Testis (tissue), 3 donors: ENCODE measurements around the gene EXD2. TPM values are rescaled to one million over a fixed set of nuclear protein-coding genes. Genes with fewer than 3 reads are reported as not detected.
"Not testable (repeated sequence)": the region's sequence is repeated elsewhere in the genome, so short reads cannot be mapped to it uniquely, and the experiment has no call there.

ENCODE experiments used
- DNase-seq: peaks from one replicate; pipeline ENCODE4 v3.0.0-alpha.2; 2019
- H3K27ac ChIP-seq, 2 donors: fragments of 200-600 bp; sonication (generic); one replicate each; pipeline ENCODE4 v1.5.1; 2019
- H3K27me3 ChIP-seq: fragments of 200-600 bp; sonication (generic); one replicate; pipeline ENCODE4 v1.5.1; 2019
- H3K36me3 ChIP-seq: fragments of 200-600 bp; sonication (generic); one replicate; pipeline ENCODE4 v1.5.1; 2017; ENCODE audit warnings: low read depth; ENCODE audit errors: missing control alignments
- H3K4me1 ChIP-seq: fragments of 200-600 bp; sonication (generic); one replicate; pipeline ENCODE4 v1.5.1; 2019
- H3K4me3 ChIP-seq, 2 donors: fragments of 200-600 bp; sonication (generic); one replicate each; pipeline ENCODE4 v1.5.1; 2017 to 2019
- H3K9me3 ChIP-seq: fragments of 200-600 bp; sonication (generic); one replicate; pipeline ENCODE4 v1.5.1; 2017
- POLR2A ChIP-seq: fragments of 450-650 bp; IDR thresholded peaks from one replicate; pipeline ENCODE4 v1.6.1; 2017; ENCODE audit warnings: antibody characterized with exemption, mild to moderate bottlenecking, moderate library complexity
- WGBS, 2 donors: methylation state at CpG; one replicate each; pipeline ENCODE4 v1.1.5; 2018; 5-methylcytosine and 5-hydroxymethylcytosine counted together
- intact Hi-C: fragments of 100-400 bp; cut with DNase I; formaldehyde crosslinking; loops from one replicate; pipeline ENCODE4 v1.15.1; 2023; ENCODE audit warnings: low total_unique reads
- polyA plus RNA-seq: library from polyadenylated mRNA; stranded (reverse); fragments of 350-450 nt; fragmentation: Illumina TruSeq; extraction: RNeasy Lipid Tissue Mini Kit (QIAGEN cat#74804); gene quantifications from one replicate; pipeline ENCODE4 v1.2.3, GENCODE V29; 2014; ENCODE audit warnings: low read depth, low replicate concordance; ENCODE audit not compliant: insufficient read depth
- total RNA-seq, 2 donors: library from RNA; depleted of rRNA; stranded (reverse); fragments of >200 nt; gene quantifications; one replicate each; pipeline ENCODE4 v1.2.3, GENCODE V29; 2016
- TF ChIP-seq, protein P1 (sequence below), 3 experiments: fragments of 450-650 bp in 2 of 3; fragments of 200-600 bp in 1 of 3; sonication (generic) in 1 of 3; IDR thresholded peaks; one replicate each; pipeline ENCODE4 v1.5.1; 2016 to 2019; ENCODE audit warnings: antibody characterized with exemption in 3 of 3, mild to moderate bottlenecking in 2 of 3, moderate library complexity in 1 of 3

The EXD2 gene
- total and polyA plus RNA-seq, 3 donors from 2014 or later: 22.4 to 70.3 (median 27.2) TPM

DNA sequence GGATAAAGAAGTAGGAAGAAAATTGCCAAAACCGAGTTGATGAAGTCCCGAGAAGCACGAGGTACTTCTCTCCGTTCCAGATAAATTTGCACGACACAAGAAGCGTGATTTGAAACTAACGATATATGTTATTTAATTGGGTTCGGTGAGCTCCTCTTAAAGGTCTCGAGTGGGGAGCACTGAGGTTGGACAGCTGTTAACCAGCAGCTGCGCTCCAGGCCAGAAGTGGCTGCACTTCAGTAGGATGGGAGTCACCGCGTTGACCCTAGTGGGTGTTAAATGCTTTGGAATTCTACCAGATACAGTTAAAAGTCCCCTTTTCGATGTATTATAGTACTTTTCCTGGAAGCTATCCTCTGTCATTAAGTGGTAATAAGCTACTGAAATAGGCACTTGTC lies 37.4 kb upstream of the EXD2 start:
- peak; percentile 57 for DNase-seq

DNA sequence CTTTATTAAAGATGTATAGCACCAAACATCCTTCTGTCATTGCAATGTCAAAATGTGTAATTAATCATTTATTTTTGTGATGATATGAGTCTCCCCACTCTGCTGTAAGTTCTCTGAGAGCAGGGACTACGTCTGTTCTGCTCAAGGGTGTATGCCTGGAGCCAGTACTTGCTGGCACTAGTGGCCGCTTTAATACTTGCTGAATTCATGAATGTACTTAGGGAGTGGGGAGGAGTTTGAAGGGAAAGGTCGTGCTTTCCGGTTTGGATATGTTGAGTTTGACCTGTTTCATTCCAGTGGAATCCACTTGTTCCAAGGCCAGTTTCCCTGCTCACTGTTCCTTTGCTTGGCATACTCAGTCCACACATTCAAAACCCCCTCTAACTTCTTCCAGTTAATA lies 36.5 kb upstream of the EXD2 start:
- intact Hi-C loops: no loop called here
- Histone ChIP-seq H3K4me3 (no peak overlapping the region), H3K9me3 (no peaks in the 10 kb centered on the region), H3K4me1 (peaks cover 19% of the 10 kb centered on the region), H3K36me3 (no peaks in the 10 kb centered on the region), H3K27me3 (no peaks in the 10 kb centered on the region), H3K27ac (no peak overlapping the region)
- TF ChIP-seq, protein P1, sequence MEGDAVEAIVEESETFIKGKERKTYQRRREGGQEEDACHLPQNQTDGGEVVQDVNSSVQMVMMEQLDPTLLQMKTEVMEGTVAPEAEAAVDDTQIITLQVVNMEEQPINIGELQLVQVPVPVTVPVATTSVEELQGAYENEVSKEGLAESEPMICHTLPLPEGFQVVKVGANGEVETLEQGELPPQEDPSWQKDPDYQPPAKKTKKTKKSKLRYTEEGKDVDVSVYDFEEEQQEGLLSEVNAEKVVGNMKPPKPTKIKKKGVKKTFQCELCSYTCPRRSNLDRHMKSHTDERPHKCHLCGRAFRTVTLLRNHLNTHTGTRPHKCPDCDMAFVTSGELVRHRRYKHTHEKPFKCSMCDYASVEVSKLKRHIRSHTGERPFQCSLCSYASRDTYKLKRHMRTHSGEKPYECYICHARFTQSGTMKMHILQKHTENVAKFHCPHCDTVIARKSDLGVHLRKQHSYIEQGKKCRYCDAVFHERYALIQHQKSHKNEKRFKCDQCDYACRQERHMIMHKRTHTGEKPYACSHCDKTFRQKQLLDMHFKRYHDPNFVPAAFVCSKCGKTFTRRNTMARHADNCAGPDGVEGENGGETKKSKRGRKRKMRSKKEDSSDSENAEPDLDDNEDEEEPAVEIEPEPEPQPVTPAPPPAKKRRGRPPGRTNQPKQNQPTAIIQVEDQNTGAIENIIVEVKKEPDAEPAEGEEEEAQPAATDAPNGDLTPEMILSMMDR (IDR thresholded peaks at IDR 0.05): no peak
- TF ChIP-seq POLR2A: no peak
- 16 to 24% methylated on average over 4 of the region's 4 CpGs for WGBS, 2 donors
- peak; percentile 48 for DNase-seq

More for the DNA sequence above, 37.4 kb upstream of the EXD2 start:
- peak overlapping the region; percentile 89 to 97 for H3K27ac ChIP-seq
- no peaks in the 10 kb centered on the region for H3K27me3 ChIP-seq
- peaks cover 19% of the 10 kb centered on the region for H3K4me1 ChIP-seq
- no peaks in the 10 kb centered on the region for H3K9me3 ChIP-seq
- H3K36me3 ChIP-seq: no peaks in the 10 kb centered on the region
- 1% methylated on average over 13 of the region's 13 CpGs for WGBS, 2 donors
- intact Hi-C loops: no loop called here
- peak overlapping the region; percentile 93 to 97 for H3K4me3 ChIP-seq
- TF ChIP-seq POLR2A: no peak
- TF ChIP-seq, protein P1 (IDR thresholded peaks at IDR 0.05): no peak

DNA sequence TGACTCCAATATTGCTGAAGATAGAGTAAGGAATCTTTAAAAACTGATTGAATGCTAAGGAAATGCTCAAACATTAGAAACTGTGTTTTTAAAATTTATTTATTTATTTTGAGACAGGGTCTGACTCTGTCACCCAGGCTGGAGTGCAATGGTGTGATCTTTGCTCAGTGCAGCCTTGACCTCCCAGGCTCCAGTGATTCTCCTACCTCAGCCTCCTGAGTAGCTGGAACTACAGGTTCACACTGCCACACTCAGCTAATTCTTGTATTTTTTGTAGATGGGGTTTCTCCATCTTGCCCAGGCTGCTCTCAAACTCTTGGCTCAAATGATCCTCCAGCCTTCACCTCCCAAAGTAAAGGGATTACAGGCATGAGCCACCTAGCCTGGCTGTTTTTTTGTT lies 35.1 kb upstream of the EXD2 start:
- Histone ChIP-seq H3K9me3 (no peaks in the 10 kb centered on the region), H3K27me3 (no peaks in the 10 kb centered on the region), H3K4me3 (no peak overlapping the region), H3K27ac (no peak overlapping the region), H3K4me1 (peaks cover 10% of the 10 kb centered on the region), H3K36me3 (no peaks in the 10 kb centered on the region)
- no peak for DNase-seq
- intact Hi-C loops: no loop called here
- TF ChIP-seq POLR2A: no peak
- TF ChIP-seq, protein P1 (IDR thresholded peaks at IDR 0.05): no peak

DNA sequence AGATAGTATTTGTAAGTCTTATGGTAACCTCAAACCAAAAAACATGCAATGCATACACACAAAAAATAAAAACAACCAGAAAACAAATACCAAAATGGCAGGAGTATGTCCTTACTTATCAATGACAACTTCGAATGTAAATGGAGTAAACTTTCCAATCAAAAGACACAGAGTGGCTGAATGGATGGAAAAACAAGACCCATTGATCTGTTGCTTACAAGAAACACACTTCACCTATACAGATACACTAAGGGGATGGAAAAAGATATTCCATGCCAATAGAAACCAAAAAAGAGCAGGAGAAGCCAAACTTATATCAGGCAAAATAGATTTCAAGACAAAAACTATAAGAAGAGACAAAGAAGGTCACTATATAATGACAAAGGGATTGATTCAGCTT lies 29.7 kb upstream of the EXD2 start:
- DNase-seq: no peak
- no peak overlapping the region for H3K27ac ChIP-seq
- H3K36me3 ChIP-seq: no peaks in the 10 kb centered on the region
- H3K9me3 ChIP-seq: no peaks in the 10 kb centered on the region
- no peaks in the 10 kb centered on the region for H3K4me1 ChIP-seq
- TF ChIP-seq, protein P1 (IDR thresholded peaks at IDR 0.05): no peak
- no peak for TF ChIP-seq POLR2A
- H3K27me3 ChIP-seq: no peaks in the 10 kb centered on the region
- intact Hi-C loops: no loop called here
- 86 to 88% methylated on average over 1 of the region's 1 CpG for WGBS, 2 donors
- H3K4me3 ChIP-seq: no peak overlapping the region

DNA sequence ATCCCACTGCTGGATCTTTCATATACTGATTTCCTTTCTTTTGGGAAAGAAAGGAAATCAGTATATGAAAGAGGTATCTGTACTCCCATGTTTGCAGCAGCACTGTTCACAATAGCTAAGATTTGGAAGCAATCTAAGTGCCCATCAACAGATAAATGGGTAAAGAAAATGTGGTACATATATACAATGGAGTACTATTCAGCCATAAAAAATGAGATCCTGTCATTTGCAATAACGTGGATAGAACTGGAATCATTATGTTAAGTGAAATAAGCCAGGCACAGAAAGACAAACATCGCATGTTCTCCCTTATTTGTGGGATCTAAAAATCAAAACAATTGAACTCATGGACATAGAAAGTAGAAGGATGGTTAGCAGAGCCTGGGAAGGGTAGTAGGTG lies 25.5 kb upstream of the EXD2 start:
- H3K36me3 ChIP-seq, H3K4me1 ChIP-seq, H3K9me3 ChIP-seq, H3K4me3 ChIP-seq, intact Hi-C loops, H3K27ac ChIP-seq, DNase-seq, H3K27me3 ChIP-seq: not testable (repeated sequence)
- WGBS, 2 donors: 89 to 92% methylated on average over 2 of the region's 2 CpGs
